ENCODE results near the gene TCEA2. TPM values are rescaled to one million over a fixed set of nuclear protein-coding genes. Genes with fewer than 3 reads are reported as not detected.
A peak's percentile ranks its signal among the peaks of the same experiment; 100 is the strongest.

TCEA2 gene
- total RNA-seq, result 36.7 TPM

GRCh38 chr20:64062596-64063388 is at the start of gene TCEA2:
TSS of gene TCEA2 (plus strand) at chr20:64063198. CDS start at chr20:64063313, 115 bp downstream.
- DNase-seq (ENCODE audit: low spot score in 2 of 2) (peak; percentile 100), FAIRE-seq (no peak)

GRCh38 chr20:64015635-64016034 is 47.4 kb upstream of the TCEA2 start:
- no peak for FAIRE-seq
- no peak for DNase-seq (ENCODE audit: low spot score in 2 of 2)

- DNase-seq (ENCODE audit: low spot score in 2 of 2), result no peak
- FAIRE-seq, result no peak
Observed at GRCh38 chr20:64021124-64021975, 41.6 kb upstream of the TCEA2 start.

- FAIRE-seq, result no peak
- no peak for DNase-seq (ENCODE audit: low spot score in 2 of 2)
Observed at GRCh38 chr20:64022671-64023360, 40.2 kb upstream of the TCEA2 start.

- DNase-seq (ENCODE audit: low spot score in 2 of 2), result no peak
- no peak for FAIRE-seq
Observed at GRCh38 chr20:64023361-64024140, 39.4 kb upstream of the TCEA2 start.

GRCh38 chr20:64024141-64024990 is 38.6 kb upstream of the TCEA2 start:
- FAIRE-seq (no peak), DNase-seq (ENCODE audit: low spot score in 2 of 2) (no peak)

- FAIRE-seq, result no peak
- DNase-seq (ENCODE audit: low spot score in 2 of 2), result no peak
Observed at GRCh38 chr20:64025101-64025825, 37.7 kb upstream of the TCEA2 start.

- DNase-seq (ENCODE audit: low spot score in 2 of 2) (no peak), FAIRE-seq (no peak)
Observed at GRCh38 chr20:64025826-64026412, 37.1 kb upstream of the TCEA2 start.

GRCh38 chr20:64027981-64028685 is 34.9 kb upstream of the TCEA2 start:
- FAIRE-seq, result no peak
- no peak for DNase-seq (ENCODE audit: low spot score in 2 of 2)

- FAIRE-seq, result no peak
Observed at GRCh38 chr20:64029293-64030117, 33.5 kb upstream of the TCEA2 start.

GRCh38 chr20:64030371-64031134 is 32.4 kb upstream of the TCEA2 start:
- FAIRE-seq, result no peak
- no peak for DNase-seq (ENCODE audit: low spot score in 2 of 2)

More at GRCh38 chr20:64029293-64030117, 33.5 kb upstream of the TCEA2 start:
- no peak for DNase-seq (ENCODE audit: low spot score in 2 of 2)

- DNase-seq (ENCODE audit: low spot score in 2 of 2) (no peak), FAIRE-seq (no peak)
Observed at GRCh38 chr20:64031822-64032314, 31.1 kb upstream of the TCEA2 start.

GRCh38 chr20:64032706-64033624 is 30.0 kb upstream of the TCEA2 start:
- FAIRE-seq, result no peak

GRCh38 chr20:64033981-64034493 is 29.0 kb upstream of the TCEA2 start:
- FAIRE-seq, result no peak
- no peak for DNase-seq (ENCODE audit: low spot score in 2 of 2)

More at GRCh38 chr20:64032706-64033624, 30.0 kb upstream of the TCEA2 start:
- DNase-seq (ENCODE audit: low spot score in 2 of 2), result no peak

Measured in frontal cortex (tissue), 4 donors.